Pancreas (tissue), 10 donors: Measurements from ENCODE around the gene SBNO2. TPM values are rescaled to one million over a fixed set of nuclear protein-coding genes. Genes with fewer than 3 reads are reported as not detected.
A peak's percentile ranks its signal among the peaks of the same experiment; 100 is the strongest.

ENCODE experiments used
- ATAC-seq, 4 donors: fragments of 200-7000 bp; cut with Tn5 transposase; one replicate each; pipeline versions ENCODE4 v1.8.0 to v1.9.1; 2020; ENCODE audit warnings: mild to moderate bottlenecking in 4 of 4, moderate library complexity in 4 of 4
- DNase-seq, 6 donors: peaks; one replicate each; pipeline ENCODE4 v3.0.0-alpha.2; 2020
- FAIRE-seq: peaks from 2 replicates; lab custom pipeline; 2012; peaks lifted over from hg19 to GRCh38; lab: Jason Lieb, UNC
- H3K27ac ChIP-seq, 4 donors: fragments of 200-600 bp; sonication (generic); 1 replicate in 3 of 4; 2 replicates in 1 of 4; pipeline versions ENCODE4 v1.5.0 to v1.8.0; 2020
- H3K27me3 ChIP-seq, 4 donors: fragments of 200-600 bp; one replicate each; pipeline ENCODE4 v1.8.0; 2021
- H3K36me3 ChIP-seq, 3 donors: fragments of 200-600 bp; sonication (generic) in 1 of 3; one replicate each; pipeline versions ENCODE4 v1.5.0 to v1.8.0; 2020 to 2021
- H3K4me1 ChIP-seq, 3 donors: fragments of 200-600 bp; one replicate each; pipeline ENCODE4 v1.8.0; 2021
- H3K4me3 ChIP-seq, 4 donors: fragments of 200-600 bp; sonication (generic) in 2 of 4; one replicate each; pipeline versions ENCODE4 v1.5.0 to v1.8.0; 2020 to 2021
- H3K9me3 ChIP-seq, 4 donors: fragments of 200-600 bp; one replicate each; pipeline ENCODE4 v1.8.0; 2021
- CTCF ChIP-seq, 4 donors: fragments of 200-600 bp; sonication (generic) in 3 of 4; IDR thresholded peaks; one replicate each; pipeline versions ENCODE4 v1.5.0 to v1.8.0; 2021; ENCODE audit warnings: antibody characterized with exemption in 4 of 4
- WGBS, 2 donors: extraction: QIAGEN DNeasy Blood & Tissue Kit; methylation state at CpG; one replicate each; pipeline ENCODE4 v1.1.7; 2013; 5-methylcytosine and 5-hydroxymethylcytosine counted together
- intact Hi-C, 3 donors: fragments of 100-400 bp; cut with DNase I; formaldehyde crosslinking; loops; one replicate each; pipeline versions ENCODE4 v1.11.1 to v1.14.2; 2022
- polyA plus RNA-seq, 2 donors: library from polyadenylated mRNA; stranded (reverse); fragments of 200-250 nt; gene quantifications; one replicate each; pipeline ENCODE4 v1.2.3, GENCODE V29; 2013
- total RNA-seq, 6 donors: library from RNA; stranded (reverse); fragmentation: NEBNext Ultra II Directional in 4 of 6; extraction: Animal tissue kit (Norgen Biotek cat#: 25700) in 4 of 6; gene quantifications; one replicate each; pipeline versions ENCODE4 v1.2.1 to v1.2.4, GENCODE V29; 2021 to 2023
- donor health status: healthy with polysubstance abuse.
- donor health status: DM: no; HTN: no; CAD: no; lungs with moderate emphysema.
- donor health status: DM: no; HTN: no; CAD: no.
- donor health status: control.
- donor health status: control.
- donor health status: Bipolar disorder and iron deficiency.
- donor health status: DM: yes; HTN: yes; CAD: no.
- donor health status: DM: no; HTN: no; CAD: no.
- donor health status: DM: no; HTN: no; CAD: no.
- donor health status: DM: yes; HTN: yes; CAD: no.

The SBNO2 gene
- total and polyA plus RNA-seq, 8 donors: 16.8 to 53.9 (median 27.4) TPM

GRCh38 chr19:1170938-1171754 is 2.9 kb downstream of the SBNO2 start:
- peak overlapping the region; percentile 48 to 91 (median 90) for H3K27ac ChIP-seq
- H3K4me1 ChIP-seq: peaks cover 0 to 15% (median 0%) of the 10 kb centered on the region in 3 donors
- intact Hi-C loops: no loop called here
- H3K9me3 ChIP-seq: no peaks in the 10 kb centered on the region
- H3K4me3 ChIP-seq: peak overlapping the region in 2 of 4 donors; percentile 84 to 95
- no peaks in the 10 kb centered on the region for H3K27me3 ChIP-seq
- peak in 1 of 4 donors; percentile 0 for ATAC-seq
- DNase-seq: peak in 5 of 6 donors; percentile 49 to 84 (median 58)
- WGBS, 2 donors: 75 to 78% methylated on average over 38 of the region's 38 CpGs
- no peak for TF ChIP-seq CTCF (IDR thresholded peaks at IDR 0.05)
- no peak for FAIRE-seq
- no peaks in the 10 kb centered on the region for H3K36me3 ChIP-seq

- TF ChIP-seq CTCF (IDR thresholded peaks at IDR 0.05): no peak
- Histone ChIP-seq H3K36me3 (no peaks in the 10 kb centered on the region), H3K4me3 (no peak overlapping the region), H3K9me3 (no peaks in the 10 kb centered on the region), H3K27ac (peak overlapping the region in 3 of 4 donors; percentile 53 to 90 (median 61)), H3K27me3 (no peaks in the 10 kb centered on the region), H3K4me1 (peaks cover 0 to 15% (median 0%) of the 10 kb centered on the region in 3 donors)
- FAIRE-seq: no peak
- 75 to 76% methylated on average over 52 of the region's 52 CpGs for WGBS, 2 donors
- DNase-seq: peak in 3 of 6 donors; percentile 43 to 73 (median 66)
- peak in 2 of 4 donors; percentile 10 to 11 for ATAC-seq
- intact Hi-C loops: no loop called here
These were observed 3.9 kb downstream of the SBNO2 start for GRCh38 chr19:1169921-1170885.

- DNase-seq: peak in 1 of 6 donors; percentile 67
- intact Hi-C loops: no loop called here
- Histone ChIP-seq H3K27ac (peak overlapping the region; percentile 53 to 90 (median 62)), H3K27me3 (no peaks in the 10 kb centered on the region), H3K4me1 (peaks cover 0 to 15% (median 0%) of the 10 kb centered on the region in 3 donors), H3K4me3 (peak overlapping the region in 2 of 4 donors; percentile 14 to 33), H3K36me3 (no peaks in the 10 kb centered on the region), H3K9me3 (no peaks in the 10 kb centered on the region)
- no peak for FAIRE-seq
- ATAC-seq: no peak
- 72 to 73% methylated on average over 10 of the region's 10 CpGs for WGBS, 2 donors
- no peak for TF ChIP-seq CTCF (IDR thresholded peaks at IDR 0.05)
These were observed 4.7 kb downstream of the SBNO2 start for GRCh38 chr19:1169411-1169791.

- intact Hi-C loops: no loop called here
- TF ChIP-seq CTCF (IDR thresholded peaks at IDR 0.05): no peak
- WGBS, 2 donors: 69 to 73% methylated on average over 50 of the region's 50 CpGs
- Histone ChIP-seq H3K9me3 (no peaks in the 10 kb centered on the region), H3K27ac (peak overlapping the region; percentile 53 to 90 (median 62)), H3K4me1 (peaks cover 0 to 15% (median 0%) of the 10 kb centered on the region in 3 donors), H3K4me3 (peak overlapping the region in 2 of 4 donors; percentile 14 to 33), H3K27me3 (no peaks in the 10 kb centered on the region), H3K36me3 (no peaks in the 10 kb centered on the region)
- FAIRE-seq: no peak
- DNase-seq: peak in 5 of 6 donors; percentile 53 to 79 (median 58)
- peak; percentile 6 to 19 (median 13) for ATAC-seq
These were observed 5.3 kb downstream of the SBNO2 start for GRCh38 chr19:1168572-1169410.
